GM11168 (cell line): Measurements from ENCODE around the gene POMP.

Experiments
- in situ Hi-C: fragments of 300-500 bp; cut with MboI; formaldehyde crosslinking; loops from one replicate; pipeline ENCODE4 v1.12.0; 2022; ENCODE audit warnings: low sequenced_read_pairs; ENCODE audit not compliant: unreplicated experiment

Gene POMP

GRCh38 chr13:28658796-28659620 lies at the start of gene POMP:
POMP (plus strand) TSS chr13:28659130; CDS start chr13:28659185, 55 bp downstream.
- in situ Hi-C loops: no loop called here

GRCh38 chr13:28609381-28609780 lies 49.5 kb upstream of the POMP start:
- in situ Hi-C loops: no loop called here

- in situ Hi-C loops: no loop called here
These were observed 49.0 kb upstream of the POMP start for GRCh38 chr13:28609926-28610325.

GRCh38 chr13:28610996-28611395 lies 47.9 kb upstream of the POMP start:
- in situ Hi-C loops: no loop called here

GRCh38 chr13:28611654-28612131 lies 47.2 kb upstream of the POMP start:
- in situ Hi-C loops: no loop called here

GRCh38 chr13:28613562-28613961 lies 45.4 kb upstream of the POMP start:
- in situ Hi-C loops: no loop called here

- in situ Hi-C loops: no loop called here
These were observed 42.9 kb upstream of the POMP start for GRCh38 chr13:28615916-28616446.

GRCh38 chr13:28618230-28618994 lies 40.5 kb upstream of the POMP start:
- in situ Hi-C loops: no loop called here

GRCh38 chr13:28620011-28620830 lies 38.7 kb upstream of the POMP start:
- in situ Hi-C loops: no loop called here

- in situ Hi-C loops: no loop called here
These were observed 37.5 kb upstream of the POMP start for GRCh38 chr13:28621449-28621848.

- in situ Hi-C loops: no loop called here
These were observed 36.6 kb upstream of the POMP start for GRCh38 chr13:28622286-28622685.

GRCh38 chr13:28623782-28624706 lies 34.9 kb upstream of the POMP start:
- in situ Hi-C loops: no loop called here

GRCh38 chr13:28624707-28625432 lies 34.1 kb upstream of the POMP start:
- in situ Hi-C loops: no loop called here

- in situ Hi-C loops: no loop called here
These were observed 32.7 kb upstream of the POMP start for GRCh38 chr13:28626266-28626665.

- in situ Hi-C loops: no loop called here
These were observed 30.7 kb upstream of the POMP start for GRCh38 chr13:28628241-28628640.

- in situ Hi-C loops: loop anchor here (10.0 kb wide), 1 partner anchor 306 kb away; no protein-coding TSS in a partner anchor
These were observed 28.1 kb upstream of the POMP start for GRCh38 chr13:28630869-28631268.

GRCh38 chr13:28631801-28632200 lies 27.1 kb upstream of the POMP start:
- in situ Hi-C loops: loop anchor here (10.0 kb wide), 1 partner anchor 307 kb away; no protein-coding TSS in a partner anchor

GRCh38 chr13:28636069-28636468 lies 22.9 kb upstream of the POMP start:
- in situ Hi-C loops: loop anchor here (10.0 kb wide), 1 partner anchor 311 kb away; no protein-coding TSS in a partner anchor
